NCI-H524 treated with DMSO at 0.1 percent for 48 hours (cell line): ENCODE results near the gene AK8.

Experiments
- DNase-seq: peaks from one replicate; lab custom pipeline; 2025; lab: John Stamatoyannopoulos, UW

Gene AK8

GRCh38 chr9:132857616-132858342, 20.3 kb downstream of the AK8 start:
- DNase-seq = no peak

GRCh38 chr9:132857031-132857430, 21.1 kb downstream of the AK8 start:
- DNase-seq = no peak

- DNase-seq = no peak
These were observed 22.2 kb downstream of the AK8 start for GRCh38 chr9:132855904-132856303.

GRCh38 chr9:132854832-132855231, 23.3 kb downstream of the AK8 start:
- DNase-seq = no peak

- DNase-seq = no peak
These were observed 24.6 kb downstream of the AK8 start for GRCh38 chr9:132853482-132853881.

DNA sequence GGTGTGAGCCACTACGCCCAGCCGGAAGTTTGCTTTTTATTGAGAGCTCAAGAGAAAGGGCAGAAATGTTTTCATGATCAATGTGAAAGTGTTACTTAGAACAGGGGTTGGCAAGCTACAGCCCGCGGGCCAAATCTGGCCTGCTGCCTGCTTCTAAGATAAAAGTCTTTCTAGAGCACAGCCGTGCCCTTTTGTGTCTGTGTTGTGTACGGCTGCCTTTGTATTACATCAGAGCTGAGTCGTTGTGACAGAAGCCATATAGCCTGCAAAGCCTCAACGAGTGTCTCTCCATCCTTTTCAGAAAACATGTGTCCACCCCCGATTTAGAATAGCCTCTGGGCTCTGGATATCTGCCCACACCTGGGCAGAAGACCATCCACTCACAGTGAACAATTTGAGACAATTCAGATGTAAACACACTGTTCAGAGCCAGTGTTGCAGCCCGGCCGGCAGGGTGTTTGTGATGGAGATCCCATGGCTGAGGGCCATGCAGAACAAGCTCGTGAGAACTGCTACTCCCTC, 28.8 kb downstream of the AK8 start:
- DNase-seq = no peak

DNA sequence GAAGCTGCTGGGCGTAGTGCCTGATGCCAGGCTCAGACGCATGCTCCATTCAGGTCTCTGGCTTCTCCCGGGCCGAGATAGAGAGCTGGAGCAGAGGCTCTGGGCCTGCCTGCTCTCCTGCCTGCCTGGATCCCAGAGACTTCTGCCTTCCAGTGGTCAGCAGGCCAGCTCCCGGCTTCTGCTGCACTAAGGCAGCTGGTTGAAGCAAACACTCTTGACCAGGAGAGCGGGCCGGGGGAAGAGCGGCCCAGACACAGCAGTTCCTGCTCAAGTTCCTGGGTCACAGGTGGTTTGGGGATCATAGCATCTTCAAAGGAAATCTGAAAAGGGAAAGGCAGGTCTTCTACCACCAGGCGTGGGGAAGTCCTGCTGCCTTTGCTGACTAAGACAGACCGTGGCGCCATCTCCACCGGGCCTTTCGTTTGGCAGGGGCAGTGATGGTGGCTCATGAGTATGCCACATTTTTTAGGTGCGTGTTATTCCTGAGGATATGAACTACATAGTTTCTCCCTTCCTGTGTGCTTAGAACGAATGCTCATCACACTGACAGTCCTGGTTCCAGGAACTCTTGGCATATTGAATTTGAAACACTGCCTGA, 31.1 kb downstream of the AK8 start:
- no peak for DNase-seq

DNA sequence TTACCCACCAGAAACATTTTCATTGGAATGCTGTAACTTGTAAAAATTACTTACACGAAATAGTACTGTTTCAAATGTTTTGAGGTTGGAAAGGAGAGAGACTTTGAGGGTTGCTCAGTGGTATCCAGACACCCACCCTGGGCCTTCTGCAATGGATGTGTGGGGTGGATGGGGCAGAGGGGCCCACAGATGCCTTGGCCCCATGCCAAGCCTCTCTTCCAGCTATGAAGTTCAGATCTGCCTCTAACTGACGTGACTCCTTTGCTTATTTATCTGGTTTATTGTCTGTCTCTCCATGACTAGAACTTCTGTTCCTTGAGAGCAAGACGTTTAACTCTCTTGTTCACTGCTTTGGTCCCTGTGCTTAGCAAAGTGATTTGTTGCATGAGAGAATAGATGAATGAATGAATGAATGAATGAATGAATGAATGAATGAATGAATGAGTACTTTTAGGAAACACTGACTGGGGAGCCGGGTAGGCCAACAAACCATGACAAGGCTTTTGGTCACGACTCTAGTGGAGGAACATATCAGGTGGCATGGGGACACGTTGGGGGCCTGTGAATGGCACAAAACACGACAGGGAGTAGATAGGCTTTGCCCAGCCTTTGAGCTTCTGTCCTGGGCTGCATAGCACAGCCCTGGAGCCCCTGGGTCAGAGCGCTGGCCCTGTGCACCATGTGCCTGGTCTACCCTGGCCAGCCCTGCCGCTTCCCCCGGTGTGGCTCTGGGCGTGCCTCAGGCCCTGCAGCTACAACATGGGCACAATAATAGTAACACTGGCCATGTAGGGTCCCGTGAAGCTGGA, 31.8 kb downstream of the AK8 start:
- no peak for DNase-seq

DNA sequence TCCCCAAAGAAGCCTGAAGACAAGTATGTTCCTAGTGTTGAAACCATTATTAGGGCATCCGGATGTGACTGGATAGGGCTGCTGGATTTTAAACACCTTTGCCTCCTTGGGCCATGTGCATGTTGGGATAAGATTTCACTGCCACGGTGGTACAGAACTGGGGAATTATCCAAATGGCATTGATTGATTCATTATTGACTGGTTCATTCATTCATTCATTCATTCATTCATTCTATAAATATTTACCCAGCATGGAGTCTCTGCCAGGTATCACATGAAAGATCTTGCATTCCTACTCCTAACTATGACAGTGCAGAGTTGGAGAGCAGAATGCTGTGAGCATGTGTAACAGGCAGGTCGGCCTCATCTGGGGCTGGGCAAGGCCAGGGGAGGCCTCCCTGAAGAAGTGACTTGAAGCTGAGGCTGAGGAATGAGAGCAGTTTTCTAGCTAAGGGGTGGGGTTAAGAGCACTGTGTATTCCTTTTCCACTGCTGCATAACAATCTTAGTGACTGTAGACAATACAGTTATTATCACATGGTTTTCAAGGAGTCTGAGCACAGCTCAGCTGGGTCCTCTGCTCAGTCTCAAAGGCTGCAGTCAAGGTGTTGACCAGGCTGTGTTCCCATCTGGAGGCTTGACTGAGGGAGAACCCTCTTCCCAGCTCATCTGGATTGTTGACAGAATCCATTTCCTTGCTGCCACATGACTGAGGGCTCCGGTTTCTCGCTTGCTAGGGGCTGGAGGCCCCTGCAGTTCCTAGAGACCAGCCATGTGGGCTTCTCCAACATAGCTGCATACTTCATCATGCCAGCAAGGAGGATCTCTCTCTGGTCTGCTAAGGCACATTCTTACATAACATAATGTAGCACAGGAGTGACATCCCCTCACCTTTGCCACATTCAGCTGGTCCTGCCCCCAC, 35.7 kb downstream of the AK8 start:
- DNase-seq = no peak

DNA sequence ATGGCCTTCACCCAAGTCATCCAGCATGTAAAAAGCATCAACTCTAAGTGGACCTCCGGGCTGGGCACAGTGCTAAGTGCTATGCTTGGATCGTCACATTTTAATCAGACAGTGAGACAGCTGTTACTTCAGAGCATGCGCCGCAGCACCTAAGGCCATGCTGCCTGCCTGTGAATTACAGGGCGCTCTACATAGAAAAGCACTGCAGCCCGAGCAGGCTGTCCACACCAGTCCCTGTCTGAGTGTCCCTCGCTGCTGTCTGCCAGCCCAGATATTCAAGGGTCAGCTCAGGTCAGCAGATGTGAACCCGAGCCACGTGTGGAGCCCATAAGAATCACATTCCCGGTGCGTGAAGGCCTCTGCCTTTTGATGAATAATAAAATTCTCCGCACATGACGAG, 37.1 kb downstream of the AK8 start:
- no peak for DNase-seq

DNA sequence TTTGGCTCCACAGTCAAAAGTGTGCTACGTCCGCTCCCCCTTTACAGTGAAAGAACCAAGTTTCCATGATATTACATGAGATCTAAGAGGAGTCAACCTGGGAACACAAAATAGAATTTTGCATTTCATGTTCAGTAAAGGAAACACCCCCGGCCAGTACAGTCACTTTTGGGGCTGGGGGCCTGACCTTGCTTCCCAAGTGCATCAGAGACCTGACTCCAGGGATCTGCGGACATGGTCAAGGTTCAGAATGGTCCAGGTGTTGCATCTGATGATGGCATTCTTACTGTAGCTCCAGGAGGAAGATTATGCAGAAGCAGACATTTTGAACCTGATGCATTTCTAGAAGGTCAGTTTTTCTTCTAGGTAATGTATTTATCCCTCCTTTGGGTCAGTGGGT, 39.8 kb downstream of the AK8 start:
- no peak for DNase-seq

GRCh38 chr9:132837501-132838286, 40.4 kb downstream of the AK8 start:
- no peak for DNase-seq

GRCh38 chr9:132834343-132834742, 43.7 kb downstream of the AK8 start:
- no peak for DNase-seq

GRCh38 chr9:132833550-132834121, 44.4 kb downstream of the AK8 start:
- DNase-seq = peak; percentile 59

GRCh38 chr9:132832171-132832881, 45.8 kb downstream of the AK8 start:
- DNase-seq = no peak

GRCh38 chr9:132828201-132828770, 49.8 kb downstream of the AK8 start:
- DNase-seq = no peak

- DNase-seq = no peak
These were observed 50.7 kb downstream of the AK8 start for GRCh38 chr9:132827366-132827765.

- DNase-seq = no peak
These were observed 51.3 kb downstream of the AK8 start for GRCh38 chr9:132826621-132827365.

- no peak for DNase-seq
These were observed 52.0 kb downstream of the AK8 start for GRCh38 chr9:132826131-132826530.
